Measurements from ENCODE around the gene AURKAIP1.

DNA sequence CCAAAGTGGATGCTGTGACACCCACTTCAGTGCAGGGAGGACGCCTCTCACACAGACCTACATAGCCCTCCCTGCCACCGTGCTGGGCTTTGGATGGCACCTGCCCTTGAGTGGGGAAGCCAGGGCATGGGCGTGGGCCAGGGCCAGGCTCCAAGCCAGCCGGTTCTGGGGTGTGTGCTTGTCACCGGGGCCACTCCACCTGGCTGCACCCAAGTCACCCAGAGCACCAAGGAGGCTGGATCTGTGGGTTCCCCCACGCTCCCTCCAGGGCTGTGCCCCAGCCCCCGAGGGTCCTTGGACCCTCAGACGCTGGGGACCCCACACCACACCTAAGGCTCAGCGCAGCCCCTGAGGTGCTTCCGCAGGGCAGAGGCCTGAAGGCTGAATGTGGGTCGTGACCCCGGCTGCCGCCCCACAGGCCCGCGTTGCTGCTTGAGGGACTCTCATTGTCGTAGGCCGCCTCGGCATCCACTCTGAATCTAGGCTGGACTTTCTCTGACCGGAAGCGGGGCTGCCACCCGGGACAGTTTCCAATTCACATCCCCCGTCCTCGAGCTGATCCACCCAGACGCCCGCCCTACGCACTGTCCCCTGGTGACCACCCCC, 18.1 kb downstream of the AURKAIP1 start:
- TF ChIP-seq CTCF (conservative IDR thresholded peaks at IDR 0.05), result no peak
- no peak for TF ChIP-seq EZH2 (IDR thresholded peaks at IDR 0.05; ENCODE audit: low read depth)

All from PC-9 (cell line).